Motor neuron (in vitro differentiated cells): ENCODE measurements around the gene HPN. TPM values are rescaled to one million over a fixed set of nuclear protein-coding genes. Genes with fewer than 3 reads are reported as not detected.
"Not testable (repeated sequence)": the region's sequence is repeated elsewhere in the genome, so short reads cannot be mapped to it uniquely, and the experiment has no call there.

Experiments used
- ATAC-seq, 8 experiments: fragments of 200-7000 bp; cut with Tn5 transposase; replicated peaks in 6 of 8; 2 replicates each; pipeline ENCODE4 v1.8.0; 2021; ENCODE audit warnings: mild to moderate bottlenecking in 8 of 8, moderate library complexity in 8 of 8
- H3K27ac ChIP-seq, 2 donors: fragments of 250-450 bp; sonication (Bioruptor Pico); 2 replicates each; pipeline ENCODE4 v1.9.0; 2021; ENCODE audit warnings: antibody characterized with exemption in 2 of 2, mild to moderate bottlenecking in 2 of 2, moderate library complexity in 1 of 2
- H3K4me1 ChIP-seq, 2 donors: fragments of 250-450 bp; sonication (Bioruptor Pico); replicated peaks in 1 of 2; 2 replicates each; pipeline ENCODE4 v1.6.1; 2021; ENCODE audit warnings: antibody characterized with exemption in 2 of 2, mild to moderate bottlenecking in 2 of 2, moderate library complexity in 1 of 2
- H3K4me3 ChIP-seq, 5 donors: fragments of 250-450 bp; sonication (Bioruptor Pico); 2 replicates each; pipeline ENCODE4 v1.9.0; 2021; ENCODE audit warnings: antibody characterized with exemption in 5 of 5, mild to moderate bottlenecking in 5 of 5, moderate library complexity in 4 of 5
- WGBS, 10 experiments: fragments of 450-650 bp; shearing (Covaris generic); methylation state at CpG; one replicate each; pipeline ENCODE4 v1.0.0; 2022; 5-methylcytosine and 5-hydroxymethylcytosine counted together
- in situ Hi-C, 9 experiments: fragments of 400-800 bp; cut with MboI; loops; one replicate each; pipeline ENCODE4 v1.15.0; 2021; ENCODE audit warnings: low sequenced_read_pairs in 9 of 9, low pct_unique_long_range_greater_than_20kb in 2 of 9; ENCODE audit not compliant: unreplicated experiment in 9 of 9
- total RNA-seq, 8 experiments: library from RNA; unstranded; fragments of 300-600 nt; gene quantifications; 2 replicates each; pipeline versions ENCODE4 v1.2.3 to v1.2.4, GENCODE V29; 2022

Gene HPN
- total RNA-seq, 8 experiments from 2014 or later: 0.09 to 0.95 (median 0.45) TPM; not detected in 1

DNA sequence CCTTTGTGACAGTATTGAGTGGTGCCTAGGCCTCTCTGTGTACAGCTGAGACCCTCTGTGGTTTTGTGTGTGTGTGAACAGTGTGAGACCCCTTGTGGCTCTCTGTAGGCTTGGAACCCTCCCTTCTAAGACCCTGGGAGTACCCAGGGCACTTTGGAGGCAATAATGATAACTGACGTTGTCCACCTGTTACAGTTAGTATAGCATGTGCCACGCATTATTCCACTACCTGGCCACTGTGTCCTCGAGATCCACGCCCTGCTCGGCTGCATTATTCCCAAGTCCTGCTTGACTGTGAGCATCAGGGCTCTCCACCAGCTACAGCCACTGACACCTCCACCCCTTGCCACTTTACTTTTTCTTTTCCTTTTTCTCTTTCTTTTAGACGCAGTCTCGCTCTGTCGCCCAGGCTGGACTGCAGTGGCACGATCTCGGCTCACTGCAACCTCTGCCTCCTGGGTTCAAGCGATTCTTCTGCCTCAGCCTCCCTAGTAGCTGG lies 39.4 kb upstream of the HPN start:
- H3K4me1 ChIP-seq: peaks cover 15 to 21% of the 10 kb centered on the region in 2 donors
- WGBS, 10 experiments: 76 to 98% (median 88%) methylated on average over 3 to 10 of the region's 11 CpGs; no CpG with 5 or more reads in 6 of the 10 experiments
- H3K27ac ChIP-seq: no peak overlapping the region
- no peak for ATAC-seq
- in situ Hi-C loops: no loop called here
- H3K4me3 ChIP-seq: no peak overlapping the region

DNA sequence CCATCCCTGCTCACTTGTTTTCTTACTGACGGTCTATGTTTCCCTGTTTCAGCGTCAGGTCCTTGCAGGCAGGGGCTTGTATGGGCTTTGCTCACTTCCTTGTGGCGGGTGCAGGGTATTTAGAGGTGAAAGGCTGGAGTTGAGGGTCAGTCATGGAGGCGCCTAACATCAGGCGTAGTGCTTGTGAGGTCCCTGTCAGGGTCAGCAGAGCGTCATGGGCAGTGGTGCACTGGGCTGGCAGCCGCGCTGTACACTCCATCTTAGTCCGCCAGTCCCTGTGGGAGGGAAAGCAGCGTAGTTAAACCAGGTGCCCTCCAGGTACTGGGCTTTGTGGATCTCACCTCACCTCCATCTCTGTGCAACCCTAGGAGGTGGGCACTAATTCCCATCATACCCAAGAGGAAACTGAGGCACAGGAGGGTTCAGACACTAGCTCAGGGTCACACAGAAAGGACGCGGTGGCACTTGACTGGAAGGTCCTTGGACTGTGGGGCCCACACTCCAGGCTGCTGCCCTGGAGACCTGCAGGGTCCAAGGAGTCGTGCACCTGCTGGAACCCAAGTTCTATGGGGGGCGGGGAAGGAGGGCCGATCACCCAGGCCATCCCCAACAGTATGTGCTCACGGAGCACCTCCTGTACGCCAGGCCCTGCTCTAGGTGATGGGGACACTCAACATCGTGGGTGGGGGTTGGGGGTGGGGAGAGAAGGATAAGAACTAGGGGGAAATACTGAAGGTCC lies 36.8 kb upstream of the HPN start:
- 86 to 100% (median 100%) methylated on average over 1 to 6 of the region's 18 CpGs; no CpG with 5 or more reads in 5 of the 10 experiments for WGBS, 10 experiments
- no peak for ATAC-seq
- H3K4me3 ChIP-seq: no peak overlapping the region
- in situ Hi-C loops: no loop called here
- H3K27ac ChIP-seq: no peak overlapping the region
- peaks cover 8 to 16% of the 10 kb centered on the region in 2 donors for H3K4me1 ChIP-seq

DNA sequence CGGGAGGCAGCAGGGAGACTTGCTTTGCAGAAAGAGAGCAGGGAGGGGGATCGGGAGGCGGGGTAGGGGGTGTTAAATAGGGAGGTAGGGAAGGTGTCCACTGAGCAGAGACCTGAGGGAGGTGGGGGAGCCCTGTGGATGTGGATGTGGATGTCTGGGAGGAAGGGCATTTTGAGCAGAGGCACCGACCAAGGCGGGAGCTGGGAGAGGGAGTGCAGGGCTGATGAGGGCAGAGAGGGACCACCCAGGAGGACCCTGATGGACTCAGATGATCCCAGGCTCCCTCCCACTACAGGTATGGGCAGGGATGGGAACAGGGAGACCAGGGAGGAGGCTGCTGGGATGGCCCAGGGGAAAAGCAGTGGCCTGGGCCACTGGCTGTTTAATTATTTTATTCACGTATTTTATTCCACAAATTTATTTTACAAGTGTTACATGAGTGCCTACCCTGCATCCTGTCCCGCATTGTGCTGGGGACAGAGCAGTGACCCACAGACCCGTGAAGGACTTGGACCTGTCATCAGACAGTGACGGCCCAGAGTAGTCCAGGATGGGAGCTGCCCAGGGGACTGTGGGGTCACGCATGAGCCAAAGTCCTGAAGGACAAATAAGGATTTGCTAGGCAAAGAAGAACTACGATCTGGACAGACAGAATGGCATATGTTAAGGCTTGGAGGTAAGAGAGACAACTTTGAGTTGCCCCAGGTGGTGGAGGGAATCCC lies 36.1 kb upstream of the HPN start:
- ATAC-seq: no peak
- in situ Hi-C loops: no loop called here
- 61 to 100% (median 93%) methylated on average over 1 to 3 of the region's 11 CpGs; no CpG with 5 or more reads in 3 of the 10 experiments for WGBS, 10 experiments
- Histone ChIP-seq H3K4me1 (peaks cover 8 to 16% of the 10 kb centered on the region in 2 donors), H3K4me3 (no peak overlapping the region), H3K27ac (no peak overlapping the region)

DNA sequence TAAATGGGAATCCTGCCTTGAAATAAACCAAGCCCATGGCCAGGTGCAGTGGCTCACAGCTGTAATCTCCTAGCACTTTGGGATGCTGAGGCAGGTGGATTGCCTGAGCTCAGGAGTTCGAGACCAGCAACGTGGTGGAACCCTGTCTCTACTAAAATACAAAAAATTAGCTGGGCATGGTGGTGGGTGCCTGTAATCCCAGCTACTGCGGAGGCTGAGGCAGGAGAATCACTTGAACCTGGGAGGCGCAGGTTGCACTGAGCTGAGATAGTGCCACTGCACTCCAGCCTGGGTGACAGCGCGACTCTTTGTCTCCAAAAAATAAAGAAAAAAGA lies 35.5 kb upstream of the HPN start:
- WGBS, 10 experiments: 60 to 100% (median 100%) methylated on average over 1 to 4 of the region's 6 CpGs; no CpG with 5 or more reads in 4 of the 10 experiments
- ATAC-seq, H3K27ac ChIP-seq, in situ Hi-C loops, H3K4me3 ChIP-seq: not testable (repeated sequence)
- H3K4me1 ChIP-seq: peaks cover 8 to 16% of the 10 kb centered on the region in 2 donors

DNA sequence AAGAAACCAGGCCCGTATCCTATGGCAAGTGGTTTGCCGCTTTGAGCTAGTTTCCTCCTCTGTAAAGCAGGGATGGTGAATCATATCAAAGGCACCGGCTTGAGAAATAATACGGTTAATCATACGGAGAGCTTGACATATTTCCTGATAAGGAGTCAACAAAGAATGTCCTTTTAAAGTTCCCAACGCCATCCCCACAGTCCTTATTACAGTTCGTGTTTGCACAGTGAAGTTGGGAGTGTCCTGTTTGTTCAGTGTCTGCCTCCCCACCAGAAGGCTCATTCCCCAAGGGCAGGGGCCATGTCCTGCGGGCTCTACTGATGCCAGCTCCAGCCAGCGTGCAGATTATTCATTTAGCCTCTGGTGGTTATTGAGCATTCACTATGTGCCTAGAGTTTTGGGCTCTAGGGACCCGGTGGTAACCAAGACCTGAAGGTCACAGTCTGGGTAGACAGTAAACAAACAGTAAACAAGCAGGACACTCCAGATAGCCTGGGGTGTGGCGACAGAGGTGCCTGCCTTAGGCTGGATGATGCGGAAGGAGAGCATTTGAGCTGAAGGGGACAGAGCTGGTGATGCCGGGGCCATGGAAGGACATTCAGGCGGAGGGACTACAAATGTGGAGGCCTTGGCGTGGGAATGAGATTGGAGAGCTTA lies 35.1 kb upstream of the HPN start:
- Histone ChIP-seq H3K27ac (no peak overlapping the region), H3K4me1 (peaks cover 6 to 14% of the 10 kb centered on the region in 2 donors), H3K4me3 (no peak overlapping the region)
- 76 to 100% (median 94%) methylated on average over 1 to 12 of the region's 15 CpGs; no CpG with 5 or more reads in 2 of the 10 experiments for whole genome bisulfite sequencing, 10 experiments
- in situ Hi-C loops: no loop called here
- peak in 1 of 8 experiments; percentile 28 for ATAC-seq

DNA sequence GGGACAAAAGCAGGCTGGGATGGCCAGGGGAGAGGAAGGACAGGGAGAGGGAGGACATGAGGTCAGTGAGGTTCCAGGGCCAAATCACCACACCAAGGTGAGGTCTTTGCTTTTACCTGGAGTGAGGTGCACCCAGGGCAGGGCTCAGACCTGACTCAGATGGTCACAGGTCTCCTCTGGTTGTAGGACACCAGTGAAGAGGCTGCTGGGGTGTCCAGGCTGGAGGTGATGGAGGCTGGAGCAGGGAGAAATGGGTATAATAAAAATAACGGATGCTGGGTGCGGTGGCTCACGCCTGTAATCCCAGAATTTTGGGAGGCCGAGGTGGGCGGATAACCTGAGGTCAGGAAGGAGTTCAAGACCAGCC lies 34.5 kb upstream of the HPN start:
- no peak for ATAC-seq
- Histone ChIP-seq H3K4me3 (no peak overlapping the region), H3K27ac (no peak overlapping the region), H3K4me1 (peaks cover 3 to 11% of the 10 kb centered on the region in 2 donors)
- in situ Hi-C loops: no loop called here
- WGBS, 10 experiments: 85 to 100% (median 98%) methylated on average over 1 to 5 of the region's 5 CpGs; no CpG with 5 or more reads in 3 of the 10 experiments

DNA sequence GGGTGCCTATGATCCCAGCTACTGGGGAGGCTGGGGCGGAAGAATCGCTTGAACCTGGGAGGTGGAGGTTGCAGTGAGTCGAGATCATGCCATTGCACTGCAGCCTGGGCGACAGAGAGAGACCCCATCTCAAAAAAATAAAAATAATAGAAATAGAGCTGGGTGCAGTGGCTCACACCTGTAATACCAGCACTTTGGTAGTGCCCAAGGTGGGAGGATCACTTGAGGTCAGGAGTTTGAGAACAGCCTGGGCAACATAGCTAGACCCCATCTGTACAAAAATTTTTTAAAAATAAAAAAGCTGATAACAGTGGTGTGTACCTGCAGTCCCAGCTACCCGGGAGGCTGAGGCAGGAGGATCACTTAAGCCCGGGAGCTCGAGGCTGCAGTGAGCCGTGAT lies 34.1 kb upstream of the HPN start:
- 85 to 100% (median 94%) methylated on average over 1 to 8 of the region's 8 CpGs; no CpG with 5 or more reads in 1 of the 10 experiments for WGBS, 10 experiments
- peaks cover 3 to 11% of the 10 kb centered on the region in 2 donors for H3K4me1 ChIP-seq
- in situ Hi-C loops, ATAC-seq, H3K27ac ChIP-seq, H3K4me3 ChIP-seq: not testable (repeated sequence)

DNA sequence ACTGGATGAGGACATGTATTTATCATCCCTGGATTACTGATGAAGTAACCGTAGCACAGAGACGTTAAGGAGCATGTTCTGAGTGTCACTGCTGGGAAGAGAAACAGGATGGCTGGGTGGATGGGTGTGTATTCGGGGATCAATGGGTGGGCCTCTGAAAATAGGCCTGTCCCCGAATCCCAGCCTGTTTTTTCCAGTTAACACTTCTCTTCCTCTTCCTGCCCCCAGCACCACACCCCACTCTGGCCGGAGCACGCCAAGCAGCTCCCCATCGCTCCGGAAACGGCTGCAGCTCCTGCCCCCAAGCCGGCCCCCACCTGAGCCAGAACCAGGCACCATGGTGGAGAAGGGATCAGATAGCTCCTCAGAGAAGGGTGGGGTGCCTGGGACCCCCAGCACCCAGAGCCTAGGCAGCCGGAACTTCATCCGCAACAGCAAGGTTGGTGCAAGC lies 32.6 kb upstream of the HPN start:
- no peak overlapping the region for H3K27ac ChIP-seq
- no peak overlapping the region for H3K4me3 ChIP-seq
- no peaks in the 10 kb centered on the region for H3K4me1 ChIP-seq
- in situ Hi-C loops: no loop called here
- 60 to 100% (median 98%) methylated on average over 1 to 7 of the region's 12 CpGs; no CpG with 5 or more reads in 4 of the 10 experiments for WGBS, 10 experiments
- ATAC-seq: peak in 1 of 8 experiments; percentile 28

DNA sequence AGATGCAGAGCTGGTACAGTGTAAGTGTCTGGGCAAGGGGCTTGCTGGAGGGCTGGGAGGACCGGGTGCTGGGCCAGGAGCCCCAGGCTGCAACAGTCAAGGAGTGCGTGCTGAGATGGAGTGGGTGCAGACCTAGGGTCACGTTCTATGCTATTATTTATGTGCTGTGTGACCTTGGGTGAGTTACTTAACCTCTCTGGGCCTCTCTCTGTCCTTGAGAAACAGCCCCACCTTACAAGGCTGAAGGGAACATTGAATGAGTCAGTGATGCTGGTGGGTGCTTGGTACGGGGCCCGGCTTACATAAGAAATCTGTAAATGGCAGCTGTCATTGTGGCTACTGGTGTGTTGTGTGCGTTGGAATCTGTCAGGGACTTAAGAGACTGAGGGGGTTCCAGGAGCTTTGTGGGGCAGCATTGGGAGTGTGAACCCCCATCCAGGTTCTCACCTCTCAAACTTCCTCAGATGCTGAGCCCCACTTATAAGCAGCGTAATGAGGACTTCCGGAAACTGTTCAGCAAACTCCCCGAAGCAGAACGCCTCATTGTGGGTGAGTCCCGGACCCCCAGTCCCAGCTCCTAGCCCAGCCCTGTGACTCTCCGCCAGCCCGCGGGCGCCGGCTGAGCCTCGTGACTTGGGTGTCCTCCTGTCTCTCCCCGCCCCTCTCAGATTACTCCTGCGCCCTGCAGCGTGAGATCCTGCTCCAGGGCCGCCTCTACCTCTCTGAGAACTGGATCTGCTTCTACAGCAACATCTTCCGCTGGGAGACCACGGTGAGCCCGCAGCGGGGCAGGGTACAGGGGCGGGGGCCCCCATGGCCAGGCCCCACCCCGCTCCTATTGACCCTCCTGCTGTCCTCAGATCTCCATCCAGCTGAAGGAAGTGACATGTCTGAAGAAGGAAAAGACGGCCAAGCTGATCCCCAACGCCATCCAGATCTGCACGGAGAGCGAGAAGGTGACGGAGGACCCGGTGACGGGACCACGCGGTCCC lies 31.8 kb upstream of the HPN start:
- Histone ChIP-seq H3K27ac (no peak overlapping the region), H3K4me3 (no peak overlapping the region), H3K4me1 (no peaks in the 10 kb centered on the region)
- no peak for ATAC-seq
- WGBS, 10 experiments: 0 to 100% (median 97%) methylated on average over 1 to 11 of the region's 36 CpGs; no CpG with 5 or more reads in 4 of the 10 experiments
- in situ Hi-C loops: no loop called here

DNA sequence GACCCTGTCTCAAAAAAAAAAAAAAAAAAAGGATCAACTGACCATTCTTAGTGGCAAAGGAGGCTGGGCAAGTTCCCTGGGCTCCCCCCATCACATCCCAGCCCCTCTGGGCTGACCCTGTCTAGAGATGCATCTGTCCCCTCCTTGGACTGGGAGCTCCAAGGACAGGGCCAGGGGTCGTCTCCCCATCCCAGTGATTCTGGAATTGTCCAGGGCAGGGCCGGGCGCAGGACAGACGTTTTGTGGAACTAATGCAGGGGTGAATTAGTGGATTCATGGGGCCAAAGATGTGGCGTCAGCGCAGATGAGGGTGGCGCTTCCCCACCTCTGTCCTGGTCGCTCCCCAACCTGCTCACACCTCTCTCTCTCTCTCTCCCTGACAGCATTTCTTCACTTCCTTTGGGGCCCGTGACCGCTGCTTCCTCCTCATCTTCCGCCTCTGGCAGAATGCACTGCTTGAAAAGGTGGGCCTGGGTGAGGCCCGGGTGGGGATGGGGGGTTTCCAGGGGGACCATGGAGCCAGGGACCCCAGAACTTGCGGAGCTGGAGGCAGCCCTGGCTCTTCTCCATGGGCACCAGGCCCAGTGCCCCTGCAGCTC lies 30.3 kb upstream of the HPN start:
- no peak overlapping the region for H3K27ac ChIP-seq
- in situ Hi-C loops: no loop called here
- WGBS, 10 experiments: 60 to 100% (median 91%) methylated on average over 1 to 4 of the region's 13 CpGs; no CpG with 5 or more reads in 7 of the 10 experiments

DNA sequence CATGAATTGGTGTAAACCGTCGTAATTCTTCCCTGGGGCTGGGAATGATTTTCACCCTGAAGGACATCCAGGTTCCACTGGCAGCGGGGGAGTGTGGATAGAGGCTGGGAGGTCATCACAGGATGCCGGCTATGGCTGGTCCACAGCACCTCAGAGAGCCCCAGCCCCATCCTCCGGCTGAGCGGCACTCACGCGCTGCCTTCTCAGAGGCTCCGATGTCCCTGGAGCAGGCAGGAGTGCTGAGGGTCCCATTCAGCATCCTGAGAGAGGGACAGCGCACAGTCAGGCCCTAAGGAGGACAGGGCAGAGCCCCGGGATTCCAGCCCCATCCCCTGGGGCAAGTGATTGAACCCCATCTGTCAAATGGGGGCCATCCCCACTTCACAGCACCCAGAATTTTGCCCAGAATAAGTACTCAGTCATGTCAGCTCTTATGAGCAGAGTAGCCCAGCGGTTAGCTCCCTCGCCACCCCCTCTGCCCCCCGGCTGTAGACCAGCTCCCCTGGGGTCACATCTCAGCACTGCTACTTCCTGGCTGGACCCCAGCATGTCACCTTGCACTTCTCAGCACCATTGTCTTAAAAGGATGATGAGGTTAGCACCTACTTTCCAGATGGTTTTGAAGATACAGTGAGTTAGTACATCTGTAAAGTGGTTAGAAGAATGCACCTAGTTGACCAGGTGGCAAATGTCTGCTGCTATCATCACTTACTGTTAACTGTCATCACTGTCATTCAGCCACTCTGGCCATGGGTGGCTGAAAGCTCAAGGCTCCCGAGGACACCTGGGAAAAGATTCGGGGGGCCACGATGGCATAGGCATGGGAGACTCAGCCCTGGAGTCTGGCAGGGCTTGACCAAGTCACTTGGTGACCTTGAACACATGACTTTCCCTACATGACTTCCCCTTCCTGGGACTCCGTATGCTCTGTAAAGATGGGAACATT lies 29.5 kb upstream of the HPN start:
- no peak overlapping the region for H3K4me3 ChIP-seq
- 67 to 100% (median 92%) methylated on average over 2 to 8 of the region's 18 CpGs; no CpG with 5 or more reads in 5 of the 10 experiments for WGBS, 10 experiments
- no peak overlapping the region for H3K27ac ChIP-seq
- ATAC-seq: no peak
- H3K4me1 ChIP-seq: no peaks in the 10 kb centered on the region
- in situ Hi-C loops: no loop called here

More for the DNA sequence above, 30.3 kb upstream of the HPN start:
- Histone ChIP-seq H3K4me3 (no peak overlapping the region), H3K4me1 (no peaks in the 10 kb centered on the region)
- ATAC-seq: no peak
